MCF 10A (cell line): Measurements from ENCODE around the gene INTS12. TPM values are rescaled to one million over a fixed set of nuclear protein-coding genes. Genes with fewer than 3 reads are reported as not detected.

Source experiments
- BruUV-seq: library from RNA; stranded (reverse); fragments of 400-500 nt; replicated peaks from 2 replicates; lab custom pipeline; 2021; lab: Mats Ljungman, UMichigan
- CTCF ChIA-PET: fragments of 300-600 bp; sonication (Branson Sonifier 250); formaldehyde crosslinking; extraction: SDS; loops from one replicate; lab custom pipeline; 2021; ENCODE audit warnings: antibody characterized with exemption, inconsistent platforms; lab: Yijun Ruan, JAX
- POLR2A ChIA-PET: fragments of 300-600, 350-650 bp; sonication (Branson Sonifier 250); formaldehyde crosslinking; extraction: SDS; loops from one replicate; lab custom pipeline; 2020; ENCODE audit warnings: antibody characterized with exemption, inconsistent platforms; lab: Yijun Ruan, JAX
- DNase-seq: peaks from one replicate; pipeline ENCODE4 v3.0.0-alpha.2; 2018; ENCODE audit not compliant: unreplicated experiment
- H3K27ac Mint-ChIP-seq: one replicate; pipeline ENCODE4 v1.8.0; 2022; ENCODE audit warnings: mild to moderate bottlenecking, low read depth, mixed read lengths; ENCODE audit not compliant: unreplicated experiment
- H3K27me3 Mint-ChIP-seq: one replicate; pipeline ENCODE4 v1.8.0; 2022; ENCODE audit warnings: mixed read lengths; ENCODE audit not compliant: insufficient read depth, unreplicated experiment
- H3K36me3 Mint-ChIP-seq: one replicate; pipeline ENCODE4 v1.8.0; 2022; ENCODE audit warnings: mild to moderate bottlenecking, moderate library complexity, mixed read lengths; ENCODE audit not compliant: insufficient read depth, unreplicated experiment
- H3K4me1 Mint-ChIP-seq: one replicate; pipeline ENCODE4 v1.8.0; 2022; ENCODE audit warnings: mixed read lengths; ENCODE audit not compliant: insufficient read depth, unreplicated experiment
- H3K4me3 Mint-ChIP-seq: one replicate; pipeline ENCODE4 v1.8.0; 2022; ENCODE audit warnings: mild to moderate bottlenecking, moderate library complexity, mixed read lengths; ENCODE audit not compliant: unreplicated experiment
- H3K9me3 Mint-ChIP-seq: one replicate; pipeline ENCODE4 v1.8.0; 2022; ENCODE audit warnings: mixed read lengths; ENCODE audit not compliant: unreplicated experiment
- intact Hi-C: fragments of 100-400 bp; cut with micrococcal nuclease; formaldehyde crosslinking; loops from 2 replicates; pipeline ENCODE4 v1.14.1; 2022
- total RNA-seq: library from RNA; stranded (reverse); gene quantifications from 2 replicates; pipeline ENCODE4 v1.2.3, GENCODE V29; 2022
- TF ChIP-seq, protein P1 (sequence below): fragments of 200-600 bp; IDR thresholded peaks from one replicate; pipeline ENCODE4 v1.8.0; 2022; ENCODE audit warnings: antibody characterized with exemption, mild to moderate bottlenecking; ENCODE audit not compliant: unreplicated experiment

Gene INTS12
- total RNA-seq, 1 experiment from 2014 or later = 40.0 TPM

DNA sequence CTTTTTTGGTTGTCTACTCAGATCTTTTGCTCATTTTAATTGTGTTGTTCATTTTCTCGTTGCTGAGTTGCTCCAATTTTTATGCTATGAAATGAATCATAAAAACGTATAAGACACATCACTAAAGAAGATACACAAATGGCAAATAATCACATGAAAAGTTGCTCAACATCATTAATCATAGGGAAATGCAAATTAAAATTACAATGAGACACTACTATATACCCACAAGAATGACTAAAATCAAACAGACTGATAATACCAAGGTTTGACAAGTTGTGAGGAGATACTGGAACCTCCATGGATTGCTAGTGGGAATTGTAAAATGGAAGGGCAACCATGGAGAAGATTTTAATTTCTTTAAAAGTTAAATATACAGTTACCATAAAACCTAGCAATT is 17.1 kb upstream of the INTS12 start:
- H3K9me3 Mint-ChIP-seq = no peaks in the 10 kb centered on the region
- ChIA-PET CTCF (no interaction called here), POLR2A (no interaction called here)
- H3K27me3 Mint-ChIP-seq = no peaks in the 10 kb centered on the region
- TF ChIP-seq, protein P1, sequence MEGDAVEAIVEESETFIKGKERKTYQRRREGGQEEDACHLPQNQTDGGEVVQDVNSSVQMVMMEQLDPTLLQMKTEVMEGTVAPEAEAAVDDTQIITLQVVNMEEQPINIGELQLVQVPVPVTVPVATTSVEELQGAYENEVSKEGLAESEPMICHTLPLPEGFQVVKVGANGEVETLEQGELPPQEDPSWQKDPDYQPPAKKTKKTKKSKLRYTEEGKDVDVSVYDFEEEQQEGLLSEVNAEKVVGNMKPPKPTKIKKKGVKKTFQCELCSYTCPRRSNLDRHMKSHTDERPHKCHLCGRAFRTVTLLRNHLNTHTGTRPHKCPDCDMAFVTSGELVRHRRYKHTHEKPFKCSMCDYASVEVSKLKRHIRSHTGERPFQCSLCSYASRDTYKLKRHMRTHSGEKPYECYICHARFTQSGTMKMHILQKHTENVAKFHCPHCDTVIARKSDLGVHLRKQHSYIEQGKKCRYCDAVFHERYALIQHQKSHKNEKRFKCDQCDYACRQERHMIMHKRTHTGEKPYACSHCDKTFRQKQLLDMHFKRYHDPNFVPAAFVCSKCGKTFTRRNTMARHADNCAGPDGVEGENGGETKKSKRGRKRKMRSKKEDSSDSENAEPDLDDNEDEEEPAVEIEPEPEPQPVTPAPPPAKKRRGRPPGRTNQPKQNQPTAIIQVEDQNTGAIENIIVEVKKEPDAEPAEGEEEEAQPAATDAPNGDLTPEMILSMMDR = no peak
- no peaks in the 10 kb centered on the region for H3K4me1 Mint-ChIP-seq
- peaks cover 30% of the 10 kb centered on the region for H3K36me3 Mint-ChIP-seq
- DNase-seq = no peak
- BruUV-seq = no TSS peak
- H3K4me3 Mint-ChIP-seq = no peak overlapping the region
- intact Hi-C loops = no loop called here
- no peak overlapping the region for H3K27ac Mint-ChIP-seq

DNA sequence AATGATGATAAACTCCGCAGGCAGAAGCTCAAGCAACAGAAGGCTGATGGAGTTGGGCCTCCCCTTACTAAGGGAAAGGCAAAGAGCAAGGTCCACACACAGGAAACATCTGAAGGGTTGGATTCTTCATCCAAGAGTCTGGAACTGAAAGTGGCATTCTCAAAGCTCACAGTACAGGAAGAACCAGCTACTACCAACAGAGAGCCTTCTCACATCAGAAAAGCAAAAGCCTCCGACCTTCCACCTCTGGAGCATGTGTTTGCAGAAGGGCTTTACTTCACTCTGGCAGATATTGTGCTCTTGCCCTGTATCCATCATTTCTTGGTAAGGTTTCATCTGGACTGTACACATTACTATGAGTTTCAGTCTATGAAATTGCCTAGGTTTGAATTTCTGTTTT is 10.7 kb upstream of the INTS12 start:
- peaks cover 14% of the 10 kb centered on the region for H3K36me3 Mint-ChIP-seq
- no peaks in the 10 kb centered on the region for H3K9me3 Mint-ChIP-seq
- H3K4me1 Mint-ChIP-seq = no peaks in the 10 kb centered on the region
- no peak overlapping the region for H3K27ac Mint-ChIP-seq
- BruUV-seq = no TSS peak
- no peak overlapping the region for H3K4me3 Mint-ChIP-seq
- intact Hi-C loops = no loop called here
- TF ChIP-seq, protein P1 = no peak
- DNase-seq = no peak
- H3K27me3 Mint-ChIP-seq = no peaks in the 10 kb centered on the region
- CTCF ChIA-PET = interaction anchor here (0.5 to 1.9 kb wide), 4 partner anchors 9 to 278 kb away, joined by 3 to 11 read pairs (median 5); no protein-coding TSS in a partner anchor
- POLR2A ChIA-PET = interaction anchor here (0.9 to 1.8 kb wide), 2 partner anchors 10 to 17 kb away, joined by 3 to 13 read pairs; partner anchors contain the start of genes GSTCD and INTS12

- POLR2A ChIA-PET = interaction anchor here (0.6 to 3.6 kb wide), 7 partner anchors 9 to 244 kb away, joined by 3 to 25 read pairs (median 6); partner anchors contain the start of gene PPA2
- CTCF ChIA-PET = interaction anchor here (0.5 to 6.6 kb wide), 13 partner anchors 48 to 1742 kb away, joined by 3 to 39 read pairs (median 3); partner anchors contain the start of genes ARHGEF38 and PPA2
- peak; percentile 55 for DNase-seq
- BruUV-seq = no TSS peak
- H3K4me1 Mint-ChIP-seq = peaks cover 12% of the 10 kb centered on the region
- H3K27me3 Mint-ChIP-seq = no peaks in the 10 kb centered on the region
- no peaks in the 10 kb centered on the region for H3K9me3 Mint-ChIP-seq
- peak overlapping the region; percentile 90 for H3K27ac Mint-ChIP-seq
- H3K36me3 Mint-ChIP-seq = peaks cover 10% of the 10 kb centered on the region
- intact Hi-C loops = loop anchor here (1.0 kb wide), 3 partner anchors 93 to 425 kb away; no protein-coding TSS in a partner anchor
- H3K4me3 Mint-ChIP-seq = no peak overlapping the region
- TF ChIP-seq, protein P1 = no peak
These were observed 7.3 kb upstream of the INTS12 start for GRCh38 chr4:105715692-105716278.

DNA sequence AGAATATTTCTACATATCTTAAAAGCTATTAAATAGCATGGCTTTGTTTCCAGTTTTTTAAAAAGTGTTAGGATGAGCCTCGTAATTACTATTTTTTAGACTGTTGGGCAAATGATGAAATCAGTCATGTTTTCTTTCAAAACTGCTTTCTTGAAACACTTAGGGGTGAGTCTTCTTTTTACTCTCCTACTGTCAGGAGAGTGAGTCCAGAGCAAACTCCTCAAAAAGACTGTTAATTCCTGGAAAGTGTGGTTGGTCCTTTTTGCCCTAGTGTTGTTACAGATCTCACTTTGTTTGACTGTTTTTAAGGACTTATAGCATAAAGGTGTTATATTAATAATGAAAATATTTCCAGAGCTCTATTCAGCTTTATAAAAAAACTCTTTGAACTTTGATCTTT is 6.4 kb upstream of the INTS12 start:
- H3K27ac Mint-ChIP-seq = peak overlapping the region; percentile 90
- peaks cover 12% of the 10 kb centered on the region for H3K4me1 Mint-ChIP-seq
- CTCF ChIA-PET = interaction anchor here (0.5 to 6.6 kb wide), 13 partner anchors 10 to 1741 kb away, joined by 3 to 39 read pairs (median 3); partner anchors contain the start of genes ARHGEF38 and PPA2
- H3K36me3 Mint-ChIP-seq = peaks cover 3% of the 10 kb centered on the region
- POLR2A ChIA-PET = interaction anchor here (0.6 to 3.6 kb wide), 9 partner anchors 8 to 250 kb away, joined by 3 to 25 read pairs (median 4); partner anchors contain the start of gene PPA2
- DNase-seq = peak; percentile 24
- H3K4me3 Mint-ChIP-seq = peak overlapping the region; percentile 67
- no TSS peak for BruUV-seq
- intact Hi-C loops = loop anchor here (1.0 to 5.0 kb wide), 5 partner anchors 93 to 1718 kb away; partner anchors contain the start of gene TET2
- TF ChIP-seq, protein P1 = no peak
- H3K27me3 Mint-ChIP-seq = no peaks in the 10 kb centered on the region
- no peaks in the 10 kb centered on the region for H3K9me3 Mint-ChIP-seq
